Femur (tissue), 1 donor: ENCODE data around the gene SCIN.
"Not testable (repeated sequence)": the region's sequence is repeated elsewhere in the genome, so short reads cannot be mapped to it uniquely, and the experiment has no call there.

Source experiments
- DNase-seq: peaks from one replicate; pipeline ENCODE4 v3.0.0-alpha.2; 2017

The SCIN gene

DNA sequence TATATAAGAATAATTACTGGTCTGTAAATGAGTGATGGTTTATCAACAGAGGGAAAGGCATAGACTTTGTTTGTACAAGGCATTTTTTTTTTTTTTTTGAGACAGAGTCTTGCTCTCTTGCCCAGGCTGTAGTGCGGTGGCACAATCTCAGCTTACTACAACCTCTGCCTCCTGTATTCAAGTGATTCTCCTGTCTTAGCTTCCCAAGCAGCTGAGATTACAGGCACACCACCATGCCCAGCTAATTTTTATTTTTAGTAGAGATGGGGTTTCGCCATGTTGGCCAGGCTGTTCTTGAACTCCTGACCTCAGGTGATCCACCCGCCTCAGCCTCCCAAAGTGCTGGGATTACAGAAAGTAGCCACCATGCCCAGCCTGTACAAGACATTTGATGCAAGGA is 120.9 kb downstream of the SCIN start:
- not testable (repeated sequence) for DNase-seq

DNA sequence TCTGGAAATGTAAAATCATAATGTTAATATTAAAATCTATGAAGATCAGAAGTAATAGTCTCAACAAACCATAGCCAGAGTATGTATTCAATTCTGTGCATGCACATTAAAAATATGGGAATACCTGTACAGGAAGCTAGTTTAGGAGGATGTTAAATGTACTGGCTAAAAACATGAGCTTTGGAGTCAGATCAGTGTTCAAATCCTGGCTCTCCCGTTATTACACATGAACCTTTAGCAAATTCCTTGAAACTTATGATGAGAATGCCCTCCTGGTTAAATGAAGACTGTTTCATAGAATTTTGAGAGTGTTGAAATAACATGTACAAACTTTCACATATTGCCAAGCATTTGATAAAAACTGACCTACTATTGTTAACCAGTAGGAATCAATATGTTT is 121.5 kb downstream of the SCIN start:
- no peak for DNase-seq

DNA sequence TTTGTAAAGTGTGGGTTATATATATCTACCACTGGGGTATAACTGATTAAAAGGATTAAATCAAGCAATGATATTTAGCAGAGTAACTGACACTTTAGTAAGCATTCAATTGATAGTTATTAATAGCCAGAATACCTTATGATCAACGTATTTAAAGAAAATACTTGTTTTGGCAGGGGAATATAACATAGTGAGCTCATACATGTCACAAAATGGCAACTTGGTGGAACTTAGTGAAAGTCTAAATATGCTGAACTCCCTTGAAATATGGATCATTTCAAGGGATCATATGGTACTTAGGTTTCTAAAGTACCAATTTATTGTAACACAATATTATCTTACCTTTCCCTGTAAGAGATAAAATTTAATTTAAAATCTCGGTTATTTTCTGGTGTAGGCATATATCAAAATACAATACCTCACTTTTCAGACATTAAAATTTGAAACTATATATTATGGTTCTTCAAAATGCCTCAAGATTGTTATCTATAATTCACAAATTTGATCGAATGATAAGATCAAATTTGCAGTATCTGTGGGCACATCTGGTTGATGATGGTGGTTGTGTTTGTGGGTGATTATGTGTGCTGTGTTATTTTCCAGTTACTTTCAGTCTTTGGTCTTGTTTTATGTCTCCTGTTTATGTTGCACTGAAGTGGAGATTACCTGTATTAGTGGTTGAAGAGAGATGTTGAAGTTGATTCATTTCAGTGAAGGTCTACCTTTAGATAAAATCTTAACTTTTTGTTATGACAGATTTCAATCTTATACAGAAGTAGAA is 122.1 kb downstream of the SCIN start:
- DNase-seq = no peak

DNA sequence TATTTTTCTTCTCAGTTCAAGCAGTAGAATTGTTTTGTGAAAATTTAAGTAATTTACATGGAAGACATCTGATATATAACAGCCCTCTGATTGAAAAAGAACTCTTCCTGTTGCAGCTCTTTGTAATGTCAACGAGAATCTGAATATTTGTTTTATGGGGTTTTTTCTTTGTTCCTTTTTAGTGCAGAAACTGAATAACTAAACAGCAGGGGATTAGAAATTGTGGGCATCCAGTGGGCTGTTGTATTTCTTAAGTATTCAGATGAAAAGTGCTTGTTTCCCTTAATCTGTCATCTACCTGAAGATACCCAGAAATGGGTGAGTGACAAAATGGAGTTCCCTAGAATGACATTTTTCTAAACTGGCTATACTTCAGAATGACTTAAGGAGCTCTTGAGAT is 124.3 kb downstream of the SCIN start:
- DNase-seq = no peak

DNA sequence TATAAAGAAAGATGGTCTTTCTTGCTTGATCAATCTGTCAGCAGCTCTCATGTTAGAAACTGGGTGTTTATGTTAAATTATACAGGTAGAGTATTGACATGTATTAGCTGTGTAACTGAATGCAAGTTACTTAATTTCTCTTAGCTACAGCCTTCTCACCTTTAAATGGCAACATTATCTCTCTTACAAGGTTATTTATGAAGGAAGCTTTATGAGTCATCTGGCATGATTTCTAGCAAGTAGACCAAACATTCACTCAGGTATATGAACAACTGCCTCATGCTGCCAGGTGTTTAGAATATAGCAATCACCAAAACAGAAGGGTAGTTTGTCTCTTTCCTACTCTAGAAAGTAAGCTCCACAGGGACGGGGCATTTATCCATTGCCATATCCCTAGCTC is 125.4 kb downstream of the SCIN start:
- DNase-seq = no peak

DNA sequence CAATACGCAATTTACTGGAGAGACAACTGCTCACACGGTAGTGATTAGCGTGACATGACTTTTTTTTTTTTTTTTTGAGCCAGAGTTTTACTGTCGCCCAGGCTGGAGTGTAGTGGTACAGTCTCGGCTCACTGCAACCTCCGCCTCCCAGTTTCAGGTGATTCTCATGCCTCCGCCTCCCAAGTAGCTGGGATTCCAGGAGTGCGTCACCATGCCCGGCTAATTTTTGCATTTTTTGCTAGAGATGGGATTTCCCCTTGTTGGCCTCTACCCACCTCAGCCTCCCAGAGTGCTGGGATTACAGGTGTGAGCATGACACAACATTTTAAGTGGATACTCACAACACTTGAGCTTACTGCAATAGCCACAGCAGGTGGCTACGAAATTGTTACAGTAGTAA is 128.8 kb downstream of the SCIN start:
- no peak for DNase-seq

DNA sequence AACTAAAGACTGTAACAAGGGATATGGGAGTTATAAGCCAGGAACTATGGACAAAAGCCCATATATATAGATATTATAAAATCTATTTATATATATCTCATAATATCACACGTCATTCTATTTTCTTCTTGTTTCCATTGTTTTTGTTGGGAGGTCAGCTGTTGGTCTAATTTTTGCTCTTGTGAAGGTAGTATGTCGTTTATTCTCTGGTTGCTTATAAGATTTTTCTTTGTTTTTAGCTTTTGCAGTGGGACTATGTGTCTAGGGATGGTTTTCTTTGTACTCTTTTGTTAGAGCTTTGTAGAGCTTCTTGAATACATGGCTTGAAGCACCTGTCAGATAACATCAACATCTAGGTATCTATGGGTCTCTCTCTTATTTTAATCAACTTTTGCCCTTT is 130.9 kb downstream of the SCIN start:
- DNase-seq = no peak

DNA sequence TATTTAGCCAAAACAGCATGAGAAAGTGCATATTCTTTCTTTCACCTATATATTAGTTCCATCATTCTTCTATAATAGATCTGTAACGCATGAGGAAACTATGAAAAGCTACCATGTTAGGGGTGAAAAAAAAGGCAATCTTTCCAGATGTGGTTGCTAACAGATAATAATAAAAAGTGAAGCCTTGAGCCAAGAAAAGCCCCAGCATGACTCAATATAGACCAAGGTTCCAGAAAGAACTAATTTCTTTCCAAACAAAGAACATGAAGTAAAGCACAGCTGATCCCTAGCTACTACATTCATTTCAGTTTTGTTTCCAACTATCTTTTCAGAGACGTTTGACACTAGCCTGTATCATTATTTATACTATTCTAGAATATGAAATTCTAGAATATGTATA is 133.4 kb downstream of the SCIN start:
- DNase-seq = no peak

DNA sequence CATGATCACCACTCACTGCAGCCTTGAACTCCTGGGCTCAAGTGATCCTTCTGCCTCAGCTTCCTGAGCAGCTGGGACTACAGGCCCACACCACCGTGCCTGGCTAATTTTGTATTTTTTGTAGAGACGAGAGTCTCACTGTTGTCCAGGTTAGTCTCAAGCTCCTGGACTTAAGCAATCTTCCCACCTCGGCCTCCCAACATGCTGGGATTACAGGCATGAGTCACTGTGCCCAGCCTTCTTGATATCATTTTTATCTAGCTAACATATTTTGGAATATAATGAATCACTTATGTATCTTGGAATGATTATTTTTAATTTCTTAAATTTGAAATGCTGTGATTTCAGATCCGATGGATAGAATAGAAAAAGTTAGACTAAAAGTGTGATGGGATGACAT is 135.4 kb downstream of the SCIN start:
- no peak for DNase-seq

DNA sequence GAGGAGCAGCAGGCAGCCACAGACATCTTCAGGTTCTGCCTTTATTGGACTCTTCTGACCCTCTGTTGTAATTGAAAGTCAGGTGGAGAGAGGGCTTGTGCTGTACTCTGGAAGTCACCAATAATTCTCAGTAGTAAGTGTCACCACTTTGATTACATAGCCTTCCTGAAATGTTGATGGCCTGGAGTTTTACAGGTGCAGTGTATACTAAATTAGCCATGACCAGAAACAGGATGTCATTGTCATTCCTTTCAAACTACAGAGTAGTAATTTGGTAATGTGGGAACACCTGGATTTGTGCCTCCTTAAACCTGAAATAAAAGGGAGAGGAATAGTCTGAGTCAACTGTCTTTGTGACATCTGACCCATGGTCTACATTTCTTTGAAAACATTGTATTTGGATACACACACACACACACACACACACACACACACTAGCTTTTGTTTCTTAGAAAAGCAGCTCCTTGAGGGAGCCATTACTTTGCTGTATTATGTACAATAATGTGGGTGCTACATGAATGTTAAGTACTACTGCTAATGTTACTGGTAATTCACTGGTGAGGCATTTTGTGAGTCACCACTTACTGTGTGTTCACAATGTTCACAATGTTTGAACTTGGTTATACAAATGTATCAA is 136.5 kb downstream of the SCIN start:
- DNase-seq = no peak

DNA sequence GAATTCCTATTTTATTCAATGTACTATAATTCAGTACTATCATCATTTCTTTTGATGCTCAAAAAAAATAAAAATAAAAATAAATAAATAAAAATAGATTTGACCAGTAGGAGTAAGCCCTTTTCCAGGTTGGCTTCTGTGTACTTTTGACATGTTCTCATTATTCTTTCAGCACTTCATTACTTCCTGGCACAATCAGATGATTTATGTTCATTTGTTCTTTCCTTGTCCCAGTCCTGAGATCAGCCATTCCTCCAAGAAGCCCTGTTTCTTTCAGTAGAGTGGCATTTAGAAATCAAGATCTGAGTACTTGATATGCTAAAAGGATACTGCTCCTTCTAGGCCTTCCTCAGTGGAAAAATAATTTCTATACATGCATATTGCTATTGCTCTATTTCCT is 137.8 kb downstream of the SCIN start:
- DNase-seq = no peak
